ENCODE measurements around the gene CASP8AP2. TPM values are rescaled to one million over a fixed set of nuclear protein-coding genes. Genes with fewer than 3 reads are reported as not detected.
"Not testable (repeated sequence)": the region's sequence is repeated elsewhere in the genome, so short reads cannot be mapped to it uniquely, and the experiment has no call there.

The CASP8AP2 gene
- total RNA-seq, 1 donor from 2014 or later, result 16.5 TPM

DNA sequence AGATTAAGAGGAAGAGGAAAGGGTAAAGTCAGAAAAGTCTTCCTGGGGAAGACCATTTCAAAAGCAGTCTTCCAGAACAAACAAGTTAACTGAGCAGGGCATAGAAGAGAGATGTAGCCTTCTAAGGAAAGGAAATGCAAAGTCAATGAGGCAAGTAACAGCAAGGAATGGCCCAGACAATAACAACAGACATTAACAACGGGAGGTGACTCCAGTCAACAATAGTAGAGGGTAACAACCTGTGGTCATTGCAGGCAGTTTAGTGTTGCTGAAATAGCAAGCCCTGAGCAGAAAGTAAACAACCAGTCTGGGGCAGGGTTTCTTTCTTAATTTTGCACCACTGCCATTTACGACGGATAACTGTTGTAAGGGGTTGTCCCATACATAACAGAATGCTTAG is 12.2 kb upstream of the CASP8AP2 start:
- H3K4me1 ChIP-seq, result peaks cover 12% of the 10 kb centered on the region
- no peaks in the 10 kb centered on the region for H3K36me3 ChIP-seq
- DNase-seq, result no peak
- TF ChIP-seq, protein P1, sequence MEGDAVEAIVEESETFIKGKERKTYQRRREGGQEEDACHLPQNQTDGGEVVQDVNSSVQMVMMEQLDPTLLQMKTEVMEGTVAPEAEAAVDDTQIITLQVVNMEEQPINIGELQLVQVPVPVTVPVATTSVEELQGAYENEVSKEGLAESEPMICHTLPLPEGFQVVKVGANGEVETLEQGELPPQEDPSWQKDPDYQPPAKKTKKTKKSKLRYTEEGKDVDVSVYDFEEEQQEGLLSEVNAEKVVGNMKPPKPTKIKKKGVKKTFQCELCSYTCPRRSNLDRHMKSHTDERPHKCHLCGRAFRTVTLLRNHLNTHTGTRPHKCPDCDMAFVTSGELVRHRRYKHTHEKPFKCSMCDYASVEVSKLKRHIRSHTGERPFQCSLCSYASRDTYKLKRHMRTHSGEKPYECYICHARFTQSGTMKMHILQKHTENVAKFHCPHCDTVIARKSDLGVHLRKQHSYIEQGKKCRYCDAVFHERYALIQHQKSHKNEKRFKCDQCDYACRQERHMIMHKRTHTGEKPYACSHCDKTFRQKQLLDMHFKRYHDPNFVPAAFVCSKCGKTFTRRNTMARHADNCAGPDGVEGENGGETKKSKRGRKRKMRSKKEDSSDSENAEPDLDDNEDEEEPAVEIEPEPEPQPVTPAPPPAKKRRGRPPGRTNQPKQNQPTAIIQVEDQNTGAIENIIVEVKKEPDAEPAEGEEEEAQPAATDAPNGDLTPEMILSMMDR (IDR thresholded peaks at IDR 0.05), result no peak
- H3K27me3 ChIP-seq, result no peaks in the 10 kb centered on the region
- no peak overlapping the region for H3K4me3 ChIP-seq
- H3K9me3 ChIP-seq, result no peaks in the 10 kb centered on the region
- intact Hi-C loops (cut with DNase I), result no loop called here
- ATAC-seq, result no peak
- H3K27ac ChIP-seq, result no peak overlapping the region

- H3K9me3 ChIP-seq, result no peaks in the 10 kb centered on the region
- no peaks in the 10 kb centered on the region for H3K27me3 ChIP-seq
- H3K4me1 ChIP-seq, result peaks cover 12% of the 10 kb centered on the region
- intact Hi-C loops (cut with DNase I), result no loop called here
- TF ChIP-seq, protein P1 (IDR thresholded peaks at IDR 0.05), result no peak
- no peaks in the 10 kb centered on the region for H3K36me3 ChIP-seq
- H3K27ac ChIP-seq, result peak overlapping the region; percentile 90
- H3K4me3 ChIP-seq, result peak overlapping the region; percentile 70
- ATAC-seq, result peak; percentile 40
- DNase-seq, result no peak
These were observed 10.7 kb upstream of the CASP8AP2 start for GRCh38 chr6:89818977-89819335.

GRCh38 chr6:89819336-89820130 is 10.1 kb upstream of the CASP8AP2 start, which contains the start of gene MDN1:
Gene MDN1 (minus strand): TSS chr6:89819794. CDS start chr6:89819607, 187 bp downstream.
- Histone ChIP-seq H3K4me1 (peaks cover 12% of the 10 kb centered on the region), H3K9me3 (no peaks in the 10 kb centered on the region), H3K4me3 (peak within 1 kb of the TSS; percentile 70), H3K27ac (peak within 1 kb of the TSS; percentile 90), H3K27me3 (no peaks in the 10 kb centered on the region), H3K36me3 (no peaks in the 10 kb centered on the region)
- TF ChIP-seq, protein P1 (IDR thresholded peaks at IDR 0.05), result no peak
- intact Hi-C loops (cut with DNase I), result no loop called here
- peak; percentile 95 for DNase-seq
- peak; percentile 99 for ATAC-seq

DNA sequence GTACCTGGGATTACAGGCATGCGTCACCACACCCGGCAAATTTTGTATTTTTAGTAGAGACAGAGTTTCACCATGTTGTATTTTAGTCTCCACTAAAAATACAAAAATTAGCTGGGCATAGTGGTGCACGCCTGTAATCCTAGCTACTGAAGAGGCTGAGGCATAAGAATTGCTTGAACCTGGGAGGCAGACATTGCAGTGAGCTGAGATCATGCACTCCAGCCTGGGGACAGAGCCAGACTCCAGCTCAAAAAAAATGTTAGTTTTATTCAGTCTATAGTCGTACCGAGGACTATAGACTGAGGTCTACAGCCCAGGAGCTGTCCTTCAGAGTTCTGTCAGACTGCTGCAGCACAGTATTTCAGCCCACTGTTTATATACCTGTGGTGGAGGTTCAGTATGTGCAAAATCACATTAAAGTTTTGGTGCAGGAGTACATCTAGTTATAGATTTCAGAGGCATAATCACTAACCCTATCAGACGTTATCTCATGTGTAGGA is 3.6 kb upstream of the CASP8AP2 start:
- intact Hi-C loops (cut with DNase I), result no loop called here
- no peak for DNase-seq

DNA sequence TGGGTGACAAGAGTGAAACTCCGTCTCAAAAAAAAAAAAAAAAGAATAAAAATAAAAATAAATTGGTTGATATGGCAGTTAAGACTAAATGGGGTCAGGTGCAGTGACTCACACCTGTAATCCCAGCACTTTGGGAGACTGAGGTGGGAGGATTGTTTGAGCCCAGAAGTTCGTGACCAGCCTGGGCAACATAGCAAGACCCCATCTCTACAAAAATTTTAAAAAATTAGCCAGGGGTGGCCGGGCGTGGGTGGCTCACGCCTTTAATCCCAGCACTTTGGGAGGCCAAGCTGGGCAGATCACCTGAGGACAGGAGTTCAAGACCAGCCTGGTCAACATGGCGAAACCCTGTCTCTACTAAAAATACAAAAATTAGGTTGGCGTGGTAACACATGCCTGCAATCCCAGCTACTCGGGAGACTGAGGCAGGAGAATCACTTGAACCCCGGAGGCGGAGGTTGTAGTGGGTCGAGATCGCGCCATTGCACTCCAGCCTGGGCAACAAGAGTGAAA is 1.1 kb upstream of the CASP8AP2 start:
- ATAC-seq; DNase-seq; H3K9me3 ChIP-seq; H3K4me1 ChIP-seq; H3K36me3 ChIP-seq; H3K27me3 ChIP-seq; intact Hi-C loops (cut with DNase I): not testable (repeated sequence)
- Histone ChIP-seq H3K27ac (peak overlapping the region; percentile 84), H3K4me3 (peak overlapping the region; percentile 87)

More for the DNA sequence above, 3.6 kb upstream of the CASP8AP2 start:
- Histone ChIP-seq H3K4me1 (peaks cover 6% of the 10 kb centered on the region), H3K36me3 (no peaks in the 10 kb centered on the region), H3K9me3 (no peaks in the 10 kb centered on the region), H3K27ac (peak overlapping the region; percentile 63), H3K27me3 (no peaks in the 10 kb centered on the region), H3K4me3 (no peak overlapping the region)
- TF ChIP-seq, protein P1 (IDR thresholded peaks at IDR 0.05), result no peak
- ATAC-seq, result peak; percentile 3

DNA sequence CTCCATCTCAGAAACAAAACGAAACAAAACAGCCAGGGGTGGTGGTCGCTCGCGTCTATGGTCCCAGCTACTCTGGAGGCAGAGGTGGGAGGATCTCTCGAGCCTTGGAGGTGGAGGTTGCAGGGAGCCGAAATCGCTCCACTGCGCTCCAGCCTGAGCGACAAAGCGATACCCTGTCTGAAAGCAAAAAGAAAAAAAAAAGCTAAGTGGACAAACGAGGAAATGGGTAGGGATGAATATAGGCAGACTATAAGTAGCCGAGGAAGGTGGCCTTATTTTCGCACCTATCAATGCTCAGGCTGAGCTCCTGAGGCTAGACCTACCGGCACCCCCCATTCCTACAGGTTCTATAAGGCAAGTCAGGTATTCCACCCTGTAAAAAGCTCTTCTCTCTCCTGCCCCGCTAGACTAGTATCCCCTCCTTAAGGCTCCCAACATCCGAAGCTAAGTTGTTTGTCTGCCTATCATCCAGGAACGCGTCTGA is 650 bp upstream of the CASP8AP2 start:
- Histone ChIP-seq H3K4me1 (peaks cover 6% of the 10 kb centered on the region), H3K27me3 (no peaks in the 10 kb centered on the region), H3K36me3 (peaks cover 5% of the 10 kb centered on the region), H3K27ac (peak overlapping the region; percentile 84), H3K4me3 (peak overlapping the region; percentile 87), H3K9me3 (no peaks in the 10 kb centered on the region)
- TF ChIP-seq, protein P1 (IDR thresholded peaks at IDR 0.05), result no peak
- intact Hi-C loops (cut with DNase I), result no loop called here
- DNase-seq (no peak), ATAC-seq (peak; percentile 2)

Data from upper lobe of right lung (tissue), 1 donor.